ENCODE measurements around the gene ANXA6. TPM values are rescaled to one million over a fixed set of nuclear protein-coding genes. Genes with fewer than 3 reads are reported as not detected.
"Not testable (repeated sequence)": the region's sequence is repeated elsewhere in the genome, so short reads cannot be mapped to it uniquely, and the experiment has no call there.

ANXA6 gene
- total and polyA plus RNA-seq, 5 donors from 2014 or later = 171 to 364 (median 290) TPM

DNA sequence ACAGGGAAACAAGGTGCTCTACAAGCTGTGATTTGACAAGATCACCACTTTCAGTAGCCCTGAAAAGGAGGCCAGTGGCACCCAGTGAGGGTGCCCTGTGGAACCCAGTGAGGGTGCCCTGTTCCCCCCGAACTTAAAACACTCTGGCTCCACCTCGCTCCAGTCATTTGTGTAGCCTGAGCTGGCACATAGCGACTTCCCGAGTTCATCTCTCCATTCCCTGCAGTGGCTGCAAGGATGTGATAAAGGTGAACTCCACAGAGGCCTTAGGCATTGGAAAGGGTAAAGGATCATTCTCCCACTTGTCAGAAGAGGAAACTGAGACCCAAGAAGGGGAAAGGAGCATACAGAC lies 21.9 kb upstream of the ANXA6 start:
- Mint-ChIP-seq H3K9me3 (no peaks in the 10 kb centered on the region), H3K36me3 (peaks cover 49% of the 10 kb centered on the region), H3K27ac (peak overlapping the region in 2 of 3 donors; percentile 67 to 85), H3K4me1 (peaks cover 0 to 19% (median 9%) of the 10 kb centered on the region in 4 donors), H3K27me3 (no peaks in the 10 kb centered on the region), H3K4me3 (no peak overlapping the region)
- no peaks in the 10 kb centered on the region for H3K9me3 ChIP-seq (ENCODE audit: control insufficient read depth in 2 of 2, low read length in 2 of 2)
- no peaks in the 10 kb centered on the region for H3K4me1 ChIP-seq (ENCODE audit: control insufficient read depth, insufficient read depth, low read length, poor library complexity, severe bottlenecking)
- no peak for ATAC-seq (ENCODE audit: low read depth in 2 of 2)
- no peak for DNase-seq
- H3K27me3 ChIP-seq (ENCODE audit: control insufficient read depth, insufficient read depth, low read length) = no peaks in the 10 kb centered on the region
- H3K4me3 ChIP-seq (ENCODE audit: low read depth, low read length) = no peak overlapping the region
- H3K36me3 ChIP-seq (ENCODE audit: control insufficient read depth, insufficient read depth, low read length) = peaks cover 68% of the 10 kb centered on the region
- H3K27ac ChIP-seq (ENCODE audit: insufficient read depth, low read length, poor library complexity, severe bottlenecking) = no peak overlapping the region

DNA sequence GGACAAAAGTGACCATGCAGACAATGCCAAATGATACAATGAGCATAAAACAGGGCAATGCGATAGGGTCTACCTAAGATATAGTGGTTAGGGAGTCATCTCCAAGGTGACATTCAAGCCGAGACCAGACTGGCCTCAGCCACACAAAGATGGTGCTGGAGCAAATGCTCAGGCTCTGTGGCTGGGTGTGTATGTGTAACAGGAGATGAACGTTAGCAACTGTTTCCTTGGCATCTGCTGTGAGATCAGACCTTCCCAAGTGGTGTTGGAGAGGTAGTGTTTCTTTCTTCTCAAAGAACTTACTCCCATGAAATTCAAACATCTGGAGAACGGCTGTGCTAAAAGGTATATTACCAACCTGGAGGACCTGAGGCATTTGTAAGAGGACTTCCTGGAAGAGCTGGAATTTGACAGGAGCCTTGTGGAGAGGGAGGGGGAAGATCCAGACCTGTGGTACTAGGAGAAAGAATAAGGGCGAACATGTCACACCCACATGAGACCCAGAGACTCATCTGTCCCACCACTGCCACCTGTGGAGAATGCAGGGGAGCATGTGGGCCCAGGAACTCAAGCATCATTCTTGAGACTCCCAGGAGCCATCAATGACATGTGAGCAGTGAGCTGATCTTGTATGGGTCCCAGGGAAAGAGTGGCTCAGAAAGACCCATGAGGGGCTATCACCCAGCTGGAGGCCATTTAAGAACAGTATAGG lies 21.4 kb upstream of the ANXA6 start:
- H3K36me3 ChIP-seq (ENCODE audit: control insufficient read depth, insufficient read depth, low read length) = peaks cover 62% of the 10 kb centered on the region
- no peak overlapping the region for H3K27ac ChIP-seq (ENCODE audit: insufficient read depth, low read length, poor library complexity, severe bottlenecking)
- H3K36me3 Mint-ChIP-seq = peaks cover 46% of the 10 kb centered on the region
- H3K4me3 Mint-ChIP-seq = no peak overlapping the region
- ATAC-seq (ENCODE audit: low read depth in 2 of 2) = no peak
- H3K9me3 ChIP-seq (ENCODE audit: control insufficient read depth in 2 of 2, low read length in 2 of 2) = no peaks in the 10 kb centered on the region
- H3K4me1 Mint-ChIP-seq = peaks cover 0 to 18% (median 11%) of the 10 kb centered on the region in 4 donors
- H3K27ac Mint-ChIP-seq = peak overlapping the region; percentile 62 to 85 (median 67)
- H3K27me3 ChIP-seq (ENCODE audit: control insufficient read depth, insufficient read depth, low read length) = no peaks in the 10 kb centered on the region
- no peak overlapping the region for H3K4me3 ChIP-seq (ENCODE audit: low read depth, low read length)
- DNase-seq = no peak
- H3K4me1 ChIP-seq (ENCODE audit: control insufficient read depth, insufficient read depth, low read length, poor library complexity, severe bottlenecking) = no peaks in the 10 kb centered on the region
- H3K9me3 Mint-ChIP-seq = no peaks in the 10 kb centered on the region
- H3K27me3 Mint-ChIP-seq = no peaks in the 10 kb centered on the region

DNA sequence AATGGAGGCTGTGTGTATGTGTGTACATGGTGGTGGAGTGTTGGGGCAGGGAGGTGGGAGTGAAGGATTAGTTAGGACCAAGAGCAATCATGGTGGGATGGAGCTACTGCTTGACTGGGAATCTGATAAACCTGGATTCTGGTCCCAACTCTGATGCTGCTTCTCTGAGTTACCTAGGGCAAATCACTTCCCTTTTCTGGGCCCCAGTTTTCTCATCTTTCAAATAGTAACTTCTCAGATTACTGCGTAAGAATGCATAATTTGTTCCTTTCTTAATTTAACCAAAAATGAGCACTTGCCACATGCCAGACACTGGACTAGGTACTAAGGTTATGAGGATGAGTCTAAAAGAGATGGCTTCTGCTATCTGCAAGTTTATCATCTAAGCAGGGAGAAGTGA lies 20.8 kb upstream of the ANXA6 start:
- Histone ChIP-seq H3K4me3 (ENCODE audit: low read depth, low read length) (no peak overlapping the region), H3K4me1 (ENCODE audit: control insufficient read depth, insufficient read depth, low read length, poor library complexity, severe bottlenecking) (no peaks in the 10 kb centered on the region), H3K27me3 (ENCODE audit: control insufficient read depth, insufficient read depth, low read length) (no peaks in the 10 kb centered on the region), H3K36me3 (ENCODE audit: control insufficient read depth, insufficient read depth, low read length) (peaks cover 57% of the 10 kb centered on the region), H3K9me3 (ENCODE audit: control insufficient read depth in 2 of 2, low read length in 2 of 2) (no peaks in the 10 kb centered on the region), H3K27ac (ENCODE audit: insufficient read depth, low read length, poor library complexity, severe bottlenecking) (no peak overlapping the region)
- Mint-ChIP-seq H3K4me1 (peaks cover 0 to 15% (median 12%) of the 10 kb centered on the region in 4 donors), H3K36me3 (peaks cover 44% of the 10 kb centered on the region), H3K4me3 (no peak overlapping the region), H3K27ac (peak overlapping the region in 2 of 3 donors; percentile 67 to 85), H3K27me3 (no peaks in the 10 kb centered on the region), H3K9me3 (no peaks in the 10 kb centered on the region)
- ATAC-seq (ENCODE audit: low read depth in 2 of 2) (no peak), DNase-seq (no peak)

DNA sequence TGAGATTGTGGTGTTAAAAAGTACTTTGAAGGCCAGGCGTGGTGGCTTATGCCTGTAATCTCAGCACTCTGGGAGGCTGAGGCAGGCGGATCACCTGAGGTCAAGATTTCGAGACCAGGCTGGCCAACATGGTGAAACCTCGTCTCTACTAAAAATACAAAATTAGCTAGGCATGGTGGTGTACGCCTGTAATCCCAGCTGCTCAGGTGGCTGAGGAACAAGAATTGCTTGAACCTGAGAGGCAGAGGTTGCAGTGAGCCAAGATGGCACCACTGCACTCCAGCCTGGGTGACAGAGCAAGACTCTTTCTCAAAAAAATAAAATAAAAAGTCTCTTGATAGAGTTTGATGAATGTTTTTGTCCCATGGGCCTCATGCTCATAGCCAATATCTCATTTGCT lies 18.7 kb upstream of the ANXA6 start:
- DNase-seq = not testable (repeated sequence)

GRCh38 chr5:151174612-151175101 lies 17.1 kb upstream of the ANXA6 start:
- Mint-ChIP-seq H3K9me3 (no peaks in the 10 kb centered on the region), H3K4me3 (no peak overlapping the region), H3K27ac (peak overlapping the region in 2 of 3 donors; percentile 17 to 59), H3K27me3 (no peaks in the 10 kb centered on the region), H3K36me3 (peaks cover 28% of the 10 kb centered on the region), H3K4me1 (peaks cover 9 to 39% (median 23%) of the 10 kb centered on the region in 4 donors)
- no peaks in the 10 kb centered on the region for H3K27me3 ChIP-seq (ENCODE audit: control insufficient read depth, insufficient read depth, low read length)
- no peak overlapping the region for H3K27ac ChIP-seq (ENCODE audit: insufficient read depth, low read length, poor library complexity, severe bottlenecking)
- no peak for ATAC-seq (ENCODE audit: low read depth in 2 of 2)
- no peak overlapping the region for H3K4me3 ChIP-seq (ENCODE audit: low read depth, low read length)
- DNase-seq = no peak
- H3K4me1 ChIP-seq (ENCODE audit: control insufficient read depth, insufficient read depth, low read length, poor library complexity, severe bottlenecking) = peaks cover 8% of the 10 kb centered on the region
- peaks cover 24% of the 10 kb centered on the region for H3K36me3 ChIP-seq (ENCODE audit: control insufficient read depth, insufficient read depth, low read length)
- no peaks in the 10 kb centered on the region for H3K9me3 ChIP-seq (ENCODE audit: control insufficient read depth in 2 of 2, low read length in 2 of 2)

More for the DNA sequence above, 18.7 kb upstream of the ANXA6 start:
- peak overlapping the region in 1 of 3 donors; percentile 26 for H3K27ac Mint-ChIP-seq
- not testable (repeated sequence) for H3K4me3 Mint-ChIP-seq; H3K27me3 Mint-ChIP-seq; ATAC-seq (ENCODE audit: low read depth in 2 of 2); H3K4me1 ChIP-seq (ENCODE audit: control insufficient read depth, insufficient read depth, low read length, poor library complexity, severe bottlenecking); H3K27ac ChIP-seq (ENCODE audit: insufficient read depth, low read length, poor library complexity, severe bottlenecking); H3K9me3 Mint-ChIP-seq; H3K9me3 ChIP-seq (ENCODE audit: control insufficient read depth in 2 of 2, low read length in 2 of 2); H3K4me3 ChIP-seq (ENCODE audit: low read depth, low read length); H3K27me3 ChIP-seq (ENCODE audit: control insufficient read depth, insufficient read depth, low read length)
- peaks cover 37% of the 10 kb centered on the region for H3K36me3 ChIP-seq (ENCODE audit: control insufficient read depth, insufficient read depth, low read length)
- peaks cover 33% of the 10 kb centered on the region for H3K36me3 Mint-ChIP-seq
- peaks cover 0 to 25% (median 12%) of the 10 kb centered on the region in 4 donors for H3K4me1 Mint-ChIP-seq

GRCh38 chr5:151173711-151174611 lies 16.4 kb upstream of the ANXA6 start:
- Mint-ChIP-seq H3K36me3 (peaks cover 26% of the 10 kb centered on the region), H3K4me3 (no peak overlapping the region), H3K27ac (peak overlapping the region in 2 of 3 donors; percentile 46 to 59), H3K9me3 (no peaks in the 10 kb centered on the region), H3K27me3 (no peaks in the 10 kb centered on the region), H3K4me1 (peaks cover 14 to 46% (median 27%) of the 10 kb centered on the region in 4 donors)
- DNase-seq (no peak), ATAC-seq (ENCODE audit: low read depth in 2 of 2) (peak in 1 of 2 donors; percentile 21)
- H3K9me3 ChIP-seq (ENCODE audit: control insufficient read depth in 2 of 2, low read length in 2 of 2) = no peaks in the 10 kb centered on the region
- no peak overlapping the region for H3K27ac ChIP-seq (ENCODE audit: insufficient read depth, low read length, poor library complexity, severe bottlenecking)
- H3K4me3 ChIP-seq (ENCODE audit: low read depth, low read length) = no peak overlapping the region
- no peaks in the 10 kb centered on the region for H3K27me3 ChIP-seq (ENCODE audit: control insufficient read depth, insufficient read depth, low read length)
- peaks cover 18% of the 10 kb centered on the region for H3K36me3 ChIP-seq (ENCODE audit: control insufficient read depth, insufficient read depth, low read length)
- H3K4me1 ChIP-seq (ENCODE audit: control insufficient read depth, insufficient read depth, low read length, poor library complexity, severe bottlenecking) = peaks cover 8% of the 10 kb centered on the region

- Histone ChIP-seq H3K27me3 (ENCODE audit: control insufficient read depth, insufficient read depth, low read length) (no peaks in the 10 kb centered on the region), H3K4me3 (ENCODE audit: low read depth, low read length) (no peak overlapping the region), H3K9me3 (ENCODE audit: control insufficient read depth in 2 of 2, low read length in 2 of 2) (no peaks in the 10 kb centered on the region), H3K36me3 (ENCODE audit: control insufficient read depth, insufficient read depth, low read length) (peaks cover 3% of the 10 kb centered on the region), H3K4me1 (ENCODE audit: control insufficient read depth, insufficient read depth, low read length, poor library complexity, severe bottlenecking) (peaks cover 8% of the 10 kb centered on the region), H3K27ac (ENCODE audit: insufficient read depth, low read length, poor library complexity, severe bottlenecking) (no peak overlapping the region)
- no peaks in the 10 kb centered on the region for H3K27me3 Mint-ChIP-seq
- DNase-seq (no peak), ATAC-seq (ENCODE audit: low read depth in 2 of 2) (no peak)
- H3K27ac Mint-ChIP-seq = peak overlapping the region; percentile 49 to 85 (median 82)
- H3K4me1 Mint-ChIP-seq = peaks cover 14 to 34% (median 23%) of the 10 kb centered on the region in 4 donors
- peaks cover 6% of the 10 kb centered on the region for H3K36me3 Mint-ChIP-seq
- no peaks in the 10 kb centered on the region for H3K9me3 Mint-ChIP-seq
- H3K4me3 Mint-ChIP-seq = peak overlapping the region in 1 of 4 donors; percentile 15
These were observed 13.9 kb upstream of the ANXA6 start for GRCh38 chr5:151171529-151171928.
